Activated CD4-positive, alpha-beta T cell treated with anti-CD3 and anti-CD28 coated beads, Interleukin-2, Interleukin-4, amounts not matched to agents 100 ng/mL and 50 ng/mL, durations not matched to agents 16 hours and 8 hours (primary cell): ENCODE data around the gene MGAT5.
A peak's percentile ranks its signal among the peaks of the same experiment; 100 is the strongest.
"Not testable (repeated sequence)": the region's sequence is repeated elsewhere in the genome, so short reads cannot be mapped to it uniquely, and the experiment has no call there.

ENCODE experiments used
- DNase-seq: peaks from one replicate; pipeline ENCODE4 v3.0.0-alpha.2; 2020; ENCODE audit warnings: low spot score

Gene MGAT5

DNA sequence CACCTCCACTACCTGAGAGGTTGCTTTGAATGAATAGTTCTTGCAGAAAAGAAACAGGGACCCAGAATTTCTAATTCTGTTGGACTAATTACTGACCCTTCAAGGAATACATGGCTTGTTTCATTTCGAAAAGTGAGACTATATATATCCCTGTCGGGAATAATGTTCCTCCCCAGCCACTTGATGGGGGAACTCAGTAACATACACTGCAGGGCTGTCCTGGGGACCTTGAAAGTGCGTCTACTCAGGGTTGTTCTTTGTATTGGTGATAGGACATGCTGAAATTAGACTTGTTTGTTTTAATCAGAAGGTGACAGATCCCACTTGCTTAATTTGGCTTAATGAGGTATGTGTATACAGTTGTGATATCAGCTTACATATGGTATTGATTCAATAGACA, 25.5 kb downstream of the MGAT5 start:
- no peak for DNase-seq

DNA sequence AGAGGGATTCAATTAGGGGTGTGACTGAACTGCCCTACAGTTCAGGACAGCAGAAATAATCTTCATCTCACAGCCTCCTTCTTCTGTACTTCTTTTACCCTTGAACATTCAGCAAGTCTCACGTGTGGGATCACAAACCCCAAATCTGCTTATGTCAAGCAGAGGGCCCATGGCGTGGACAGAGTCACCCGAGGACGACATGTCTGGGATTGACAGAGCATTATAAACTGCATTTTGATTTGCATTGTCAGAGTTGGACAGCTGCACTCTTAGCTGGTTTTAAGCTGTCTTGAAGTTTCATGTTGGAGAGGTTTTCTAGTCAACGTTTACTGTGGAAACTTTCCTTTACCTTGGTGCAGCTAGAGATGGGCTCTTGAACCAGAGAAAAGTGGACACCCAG, 26.4 kb downstream of the MGAT5 start:
- DNase-seq = no peak

DNA sequence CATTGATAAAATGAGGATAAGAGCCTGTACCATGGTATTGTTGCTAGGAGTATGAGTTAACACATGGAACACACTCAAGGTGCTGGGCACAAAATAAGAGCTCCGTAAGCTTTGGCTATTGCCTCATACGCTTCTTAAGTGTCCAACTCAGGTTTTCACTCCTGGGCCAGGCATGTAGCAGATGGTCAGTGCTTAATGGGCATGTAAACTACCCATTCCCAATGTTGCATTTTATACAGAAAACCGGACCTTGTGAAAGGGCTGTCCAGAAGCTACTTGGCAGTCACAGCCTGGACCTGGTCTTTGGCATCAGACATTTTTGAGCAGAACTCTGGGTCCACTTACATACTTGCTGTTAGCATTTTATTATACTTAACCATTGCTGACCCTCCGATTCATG, 26.9 kb downstream of the MGAT5 start:
- DNase-seq = no peak

DNA sequence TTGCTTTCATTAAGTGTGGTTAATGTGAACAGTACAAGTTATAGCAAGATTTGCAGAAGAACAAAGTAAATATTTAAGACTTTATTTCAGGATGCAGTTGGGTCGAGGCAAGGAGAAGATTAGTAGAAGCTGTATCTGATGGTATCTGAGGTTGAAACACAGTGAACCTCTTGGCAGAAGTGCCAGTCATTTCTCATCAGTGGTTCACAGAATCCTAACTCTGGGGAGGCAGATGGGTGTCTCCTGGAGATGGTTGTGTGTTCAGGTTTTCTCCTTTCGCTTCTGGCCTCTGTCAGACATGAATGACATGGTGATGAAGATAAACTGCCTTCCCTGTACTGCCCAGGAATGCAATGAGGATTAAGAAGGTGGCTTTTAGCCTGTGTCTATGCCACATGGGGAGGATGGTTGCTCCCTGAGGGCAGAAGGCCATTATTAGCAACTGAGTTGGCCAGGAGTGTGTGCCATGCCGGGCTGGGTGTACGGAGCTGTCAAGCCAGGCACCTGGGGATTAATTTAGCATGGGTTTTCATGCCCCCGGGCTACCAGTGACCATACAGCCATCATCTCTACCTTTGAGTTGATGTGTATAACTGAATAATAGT, 28.0 kb downstream of the MGAT5 start:
- no peak for DNase-seq

DNA sequence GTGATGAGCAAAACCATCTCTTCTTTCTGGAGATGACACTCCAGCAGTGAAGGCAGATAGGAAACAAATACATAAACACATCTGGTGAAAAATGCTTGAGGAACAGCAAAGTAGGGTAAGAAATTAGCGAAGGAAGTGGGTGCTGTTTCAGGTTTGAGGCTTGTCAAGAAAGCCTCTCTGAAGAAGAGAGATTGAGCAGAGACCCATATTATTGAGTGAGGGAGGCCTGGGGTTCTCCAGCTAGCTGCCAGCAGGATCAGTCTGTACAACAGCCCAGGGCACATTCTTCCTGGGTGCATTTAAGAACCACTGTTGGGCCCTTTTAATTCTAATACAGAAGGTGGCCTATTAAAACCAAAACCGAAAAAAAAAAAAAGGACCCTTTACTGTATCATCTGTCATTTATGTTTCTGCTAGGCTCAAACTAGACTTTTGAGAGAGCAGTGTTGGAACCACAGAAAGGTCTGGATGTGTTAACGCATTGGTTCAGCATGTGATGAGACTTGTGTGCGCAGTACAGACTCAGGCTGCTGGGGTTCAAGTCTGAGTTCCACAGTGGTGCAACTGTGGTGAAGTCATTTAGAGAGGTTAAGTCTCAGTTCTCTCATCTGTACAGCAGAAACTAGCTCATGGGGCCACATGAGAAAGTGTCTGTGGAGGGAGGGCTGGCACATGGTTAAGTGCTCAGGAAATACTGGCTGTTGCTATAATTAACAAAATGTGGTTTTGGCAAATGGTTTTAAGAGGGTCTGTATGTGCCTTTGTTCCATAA, 28.9 kb downstream of the MGAT5 start:
- DNase-seq = peak; percentile 72

DNA sequence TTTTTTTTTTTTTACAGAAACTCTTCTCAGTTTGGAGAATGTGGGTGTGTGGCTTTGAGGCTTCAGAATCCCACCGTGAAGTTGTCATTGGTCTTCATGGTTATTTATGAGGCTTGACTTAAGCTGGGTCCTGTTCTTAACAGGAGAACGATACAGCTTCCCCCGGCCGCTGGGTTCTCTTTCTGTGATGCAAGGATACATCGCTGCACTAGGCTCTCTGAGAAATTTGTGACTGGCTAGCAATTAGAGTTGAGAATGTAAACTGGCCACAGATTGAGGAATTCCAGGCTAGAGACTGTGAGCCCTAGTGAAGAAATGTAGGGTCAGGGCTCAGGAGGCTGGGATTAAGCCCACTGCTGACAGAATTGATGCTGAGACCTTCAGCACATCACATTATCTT, 29.8 kb downstream of the MGAT5 start:
- DNase-seq = no peak

DNA sequence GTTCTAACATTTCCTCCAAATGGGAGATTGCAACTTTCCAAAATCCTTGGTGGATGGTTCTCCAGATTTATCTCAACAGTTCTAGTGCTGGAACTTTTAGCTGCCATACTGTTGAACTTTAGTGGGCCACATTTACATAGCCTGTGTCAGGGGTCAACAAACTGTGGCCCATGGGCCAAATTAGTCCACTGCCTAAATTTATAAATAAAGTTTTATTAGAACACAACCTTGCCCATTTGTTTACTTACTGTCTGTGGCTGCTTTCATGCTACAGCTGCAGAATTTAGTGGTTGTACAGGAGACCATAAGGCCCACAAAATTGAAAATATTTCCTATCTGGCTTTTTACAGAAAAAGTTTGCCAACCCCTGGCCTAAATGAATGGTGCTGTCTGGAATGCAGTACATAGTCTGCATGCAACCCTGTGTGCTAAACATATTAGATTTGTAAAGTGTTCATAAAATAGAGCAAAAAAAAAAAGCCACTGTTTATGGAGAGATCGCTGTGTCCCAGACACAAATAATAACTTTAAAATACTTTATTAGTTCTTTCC, 30.3 kb downstream of the MGAT5 start:
- DNase-seq = no peak

DNA sequence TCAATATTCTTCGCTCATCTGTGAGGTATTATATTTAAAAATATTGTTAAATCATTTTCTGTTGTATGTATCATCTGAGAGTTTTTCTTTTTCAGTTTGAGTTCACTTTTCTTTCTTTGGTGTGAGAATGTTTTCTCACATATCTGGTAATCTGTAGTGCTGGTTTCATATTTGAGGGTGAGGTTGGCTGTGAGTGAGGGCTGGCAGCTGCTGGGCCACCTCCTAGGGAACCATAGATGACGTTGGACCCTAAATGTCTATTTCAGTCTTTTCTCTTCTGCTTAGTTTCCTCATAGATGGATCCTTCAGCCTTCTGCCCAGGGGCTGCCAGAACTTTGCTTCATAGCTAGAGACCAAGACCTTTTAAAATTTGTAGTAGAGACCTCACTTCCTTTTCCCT, 33.5 kb downstream of the MGAT5 start:
- peak; percentile 61 for DNase-seq

DNA sequence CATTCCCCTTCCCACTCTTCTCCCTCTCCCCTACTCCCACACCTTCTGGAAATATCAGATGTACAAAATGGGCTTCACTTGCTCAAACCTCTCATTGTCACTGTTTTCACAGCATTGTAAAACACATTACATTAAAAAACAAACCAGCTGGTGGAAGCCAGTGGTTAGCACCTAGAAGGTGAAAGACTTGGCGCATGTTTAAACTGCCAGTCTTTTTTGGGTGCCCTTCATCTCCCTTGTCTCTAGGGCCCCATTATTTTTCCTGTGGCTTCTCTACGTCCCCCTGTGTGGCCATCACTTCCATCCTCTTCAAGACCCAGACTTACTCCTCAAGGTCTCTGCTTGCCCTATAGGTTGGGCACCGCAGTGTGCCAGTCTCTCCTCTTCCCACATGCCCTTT, 34.9 kb downstream of the MGAT5 start:
- DNase-seq = no peak

DNA sequence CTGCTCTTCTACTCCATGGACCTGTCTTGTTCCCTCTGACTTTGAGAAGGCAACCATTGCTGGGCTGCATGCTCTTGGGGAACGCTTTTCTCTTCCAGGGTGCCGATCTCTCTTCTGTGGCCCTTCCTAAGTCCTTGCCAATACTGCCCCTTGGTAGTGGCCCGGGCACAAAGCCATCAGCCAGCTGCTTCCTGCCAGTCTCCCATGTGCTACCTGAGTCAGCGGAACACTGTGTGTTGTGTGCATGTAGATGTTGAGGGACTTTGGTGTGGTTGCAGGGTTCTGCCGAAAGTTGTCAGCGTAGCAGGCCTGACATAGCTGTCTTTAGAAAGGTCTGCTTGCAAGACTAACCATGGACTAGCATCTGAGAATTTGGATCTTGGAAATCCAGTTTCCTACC, 35.4 kb downstream of the MGAT5 start:
- DNase-seq = no peak

DNA sequence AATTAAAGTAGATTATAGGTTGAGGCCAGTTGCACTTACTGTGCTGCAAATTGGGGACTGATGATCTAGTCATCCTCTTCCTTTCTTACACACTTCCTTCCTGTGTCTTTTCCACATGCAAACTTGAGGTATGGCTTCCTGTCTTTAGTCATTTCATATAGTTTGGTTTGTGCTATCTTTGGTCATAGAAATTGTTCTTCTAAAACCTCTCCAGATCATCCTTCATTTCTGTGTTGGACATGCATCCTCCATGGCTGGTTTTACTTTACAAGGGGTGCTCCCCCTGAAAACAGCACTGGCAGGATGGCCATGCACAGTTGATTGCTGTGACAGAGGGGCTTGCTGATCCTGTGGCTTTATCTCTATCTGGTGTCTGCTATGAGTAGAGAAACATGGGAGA, 36.5 kb downstream of the MGAT5 start:
- DNase-seq = peak; percentile 73

DNA sequence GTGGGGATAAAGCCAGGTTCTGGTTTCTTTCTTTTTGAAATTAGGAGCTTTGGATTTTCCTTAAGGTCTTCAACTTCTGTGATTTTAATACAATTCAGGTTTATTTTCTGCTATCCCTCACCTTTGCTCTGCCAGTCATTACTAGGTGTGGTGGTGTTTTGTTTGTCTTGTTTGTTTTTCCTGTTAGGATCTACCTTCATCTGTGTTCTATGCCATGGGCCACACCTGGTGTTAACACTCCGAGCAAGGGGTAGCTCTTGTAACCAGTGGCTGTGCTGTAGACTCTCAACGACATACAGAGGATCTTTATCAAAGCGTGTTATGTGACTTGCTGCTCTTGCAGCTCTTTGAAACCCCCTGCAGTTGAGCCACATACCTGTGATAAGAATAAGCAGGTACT, 38.6 kb downstream of the MGAT5 start:
- no peak for DNase-seq

DNA sequence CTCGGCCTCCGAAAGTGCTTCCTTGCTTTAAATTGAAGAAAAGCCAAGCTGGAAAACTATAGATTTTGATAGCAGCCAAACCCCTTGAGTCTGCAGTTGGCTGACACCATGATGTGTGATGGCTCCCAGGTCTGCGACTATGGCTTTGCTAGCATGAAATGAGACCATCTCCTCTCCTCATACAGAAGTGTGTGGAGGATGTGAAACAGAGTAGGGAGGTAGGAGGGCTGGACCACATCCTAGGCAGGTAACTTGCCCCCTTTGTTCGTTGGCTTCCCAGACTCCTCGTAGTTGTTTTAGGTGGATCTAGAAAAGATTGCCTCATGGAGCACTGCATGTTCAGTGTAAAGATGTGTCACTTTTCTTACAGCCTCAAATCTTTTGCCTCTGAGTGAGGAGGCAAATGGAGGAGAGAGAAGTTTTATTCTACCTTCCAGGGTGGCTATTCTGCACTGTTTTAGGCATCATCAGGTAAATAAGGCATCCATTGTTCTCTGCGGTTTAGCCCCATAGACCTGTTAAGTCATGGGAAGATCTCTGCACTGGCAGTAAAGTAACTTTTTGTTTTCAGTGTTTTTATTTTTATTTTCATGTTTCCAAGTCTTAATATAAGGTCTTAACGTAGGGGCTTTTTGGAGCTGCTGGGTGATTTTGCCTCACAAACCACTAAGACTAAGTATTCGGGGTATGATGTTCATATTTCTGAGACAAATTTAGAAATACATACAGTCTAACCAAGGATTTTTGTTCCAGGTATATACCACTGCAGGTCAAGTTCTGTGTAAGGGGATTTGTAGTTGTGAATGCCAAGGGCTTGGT, 40.1 kb downstream of the MGAT5 start:
- no peak for DNase-seq

DNA sequence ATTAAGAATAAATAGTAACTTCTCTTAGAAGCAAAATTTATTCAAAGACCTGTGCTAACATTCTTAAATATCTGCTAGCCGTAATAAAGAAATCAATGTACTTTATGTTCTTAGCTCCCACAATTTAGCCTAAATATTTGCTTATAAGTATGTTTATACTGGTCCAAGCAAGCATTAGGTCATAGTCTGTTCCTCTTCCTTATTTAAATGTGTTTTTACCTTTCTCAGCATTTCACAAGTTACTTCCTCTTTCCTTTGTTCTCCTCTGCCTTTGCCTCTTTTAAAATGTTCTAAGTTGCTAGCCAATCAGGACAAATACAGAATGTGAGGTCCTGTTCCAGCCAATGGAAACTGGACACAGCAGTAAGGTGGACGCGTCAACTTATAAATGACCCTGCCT, 40.7 kb downstream of the MGAT5 start:
- not testable (repeated sequence) for DNase-seq

DNA sequence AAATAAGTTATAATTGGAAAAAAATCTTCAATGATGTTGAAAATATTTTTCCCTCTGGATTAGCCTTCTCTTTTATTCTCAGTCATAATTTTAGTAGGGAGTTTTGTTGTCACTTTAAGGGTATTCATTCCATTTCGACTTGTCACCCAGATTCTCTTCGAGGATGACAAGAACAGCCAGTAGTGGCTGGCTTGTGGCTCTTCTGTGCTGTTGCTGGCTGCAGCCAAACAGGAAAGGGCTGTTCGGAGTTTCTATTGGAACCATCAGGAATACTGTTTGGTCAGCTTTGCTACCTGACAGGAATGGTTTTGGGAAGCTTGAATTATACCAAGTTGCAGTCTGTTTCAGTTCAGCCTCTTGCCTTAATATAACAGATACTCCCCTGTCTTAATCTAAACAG, 41.6 kb downstream of the MGAT5 start:
- no peak for DNase-seq

DNA sequence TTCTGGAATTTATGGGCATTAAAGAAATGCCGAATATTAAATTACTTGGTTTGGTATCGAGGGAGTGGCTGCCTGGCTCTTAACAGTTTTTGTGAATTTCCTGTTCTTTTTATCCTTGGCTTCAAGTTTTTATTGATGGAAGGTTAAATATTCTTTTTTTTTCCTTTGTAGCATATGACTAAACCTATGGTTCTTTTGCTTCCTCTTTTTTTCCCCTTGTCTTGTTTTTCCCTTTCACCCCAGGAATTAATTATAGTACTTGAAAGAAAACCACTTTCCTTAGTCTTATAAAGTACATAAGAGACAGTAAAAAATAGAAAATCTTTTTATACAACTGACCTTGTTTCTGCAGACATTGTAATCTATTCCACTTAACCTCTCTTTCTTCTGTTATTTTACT, 42.4 kb downstream of the MGAT5 start:
- no peak for DNase-seq

DNA sequence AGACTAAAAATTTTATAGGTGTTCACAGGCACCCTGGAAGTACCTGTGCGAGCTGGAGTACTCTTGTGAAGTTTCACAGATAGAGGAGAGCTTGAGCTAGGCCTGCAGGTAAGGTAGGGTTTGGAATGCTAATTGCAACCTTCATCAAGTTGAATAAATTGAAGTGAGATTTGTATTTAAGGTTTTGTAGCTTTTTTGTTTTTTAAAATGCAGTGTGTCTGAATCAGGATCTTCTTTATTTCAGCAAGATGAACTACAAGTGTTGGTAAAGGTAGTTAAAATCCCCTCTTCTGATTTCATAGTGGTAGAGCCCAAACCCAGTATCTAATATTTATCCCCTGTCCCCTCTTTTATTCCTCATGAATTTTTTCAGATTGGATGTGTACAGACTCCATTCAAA, 45.5 kb downstream of the MGAT5 start:
- DNase-seq = no peak

DNA sequence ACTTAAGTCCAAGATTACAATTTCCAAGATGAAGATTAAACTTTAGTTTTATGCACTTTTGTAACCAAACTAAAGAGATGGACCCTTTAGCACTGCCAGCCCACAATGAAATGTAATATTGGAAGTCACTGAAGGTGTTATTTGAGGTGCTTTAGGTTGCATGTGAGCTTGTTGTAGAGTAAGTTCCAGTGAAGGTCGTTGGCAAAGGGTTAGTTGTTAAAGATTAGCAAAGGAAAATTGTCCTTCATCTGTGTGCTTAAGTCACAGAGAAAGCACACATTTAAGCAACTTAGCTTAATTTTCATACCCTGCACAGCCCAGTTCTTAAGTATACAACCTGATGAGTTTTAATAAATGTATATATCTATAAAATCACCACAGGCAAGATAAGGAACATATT, 46.7 kb downstream of the MGAT5 start:
- DNase-seq = no peak

DNA sequence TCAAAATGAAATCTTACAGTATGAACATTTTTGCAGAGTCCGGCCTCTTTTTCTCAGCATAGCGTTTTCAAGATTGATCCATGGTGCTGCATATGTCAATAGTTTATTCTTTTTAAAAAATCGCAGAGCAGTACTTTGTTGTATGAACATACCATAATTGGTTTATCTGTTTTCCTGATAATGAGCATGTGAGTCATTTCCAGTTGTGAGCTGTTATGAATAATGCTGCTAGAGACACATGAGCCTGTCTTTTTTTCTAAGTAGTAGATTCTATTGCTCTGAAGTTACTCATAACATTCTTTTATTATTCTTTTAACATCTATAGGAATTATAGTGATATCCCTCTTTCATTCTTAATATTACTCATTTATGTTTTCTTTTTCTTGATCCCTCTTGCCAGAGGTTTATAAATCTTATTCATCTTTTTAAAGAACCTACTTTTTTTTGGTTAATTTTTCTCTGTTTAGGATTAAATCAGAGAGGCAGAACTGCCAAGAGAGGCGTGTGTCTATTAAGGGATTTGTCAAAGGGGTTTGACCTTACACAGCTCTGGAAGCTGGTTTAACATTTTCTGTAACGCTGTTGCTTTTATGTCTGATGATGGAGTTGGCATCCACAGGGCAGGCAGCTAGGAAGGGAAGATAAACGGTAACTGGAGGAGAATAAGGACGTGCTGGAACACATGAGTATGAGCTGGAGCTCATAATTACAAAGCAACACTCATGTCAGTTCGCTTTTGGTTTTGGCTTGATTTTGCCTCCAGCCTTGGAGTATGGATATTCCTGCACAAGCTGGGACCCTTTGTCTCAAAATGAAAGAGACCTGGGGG, 47.4 kb downstream of the MGAT5 start:
- DNase-seq = peak; percentile 62

DNA sequence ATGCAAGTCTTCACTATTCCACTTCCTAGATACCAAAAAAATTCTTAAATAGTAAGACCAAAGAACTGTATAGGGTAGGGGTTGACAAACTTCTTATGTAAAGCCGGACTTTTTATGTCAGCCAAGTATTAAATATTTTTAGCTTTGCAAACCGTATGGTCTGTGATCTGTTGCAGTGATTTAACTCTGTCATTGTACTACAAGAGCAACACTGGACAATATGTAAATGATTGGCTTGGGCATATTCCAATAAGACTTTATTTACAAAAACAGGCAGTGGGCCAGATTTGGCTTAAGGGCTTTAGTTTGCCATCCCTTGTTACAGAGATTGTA, 48.0 kb downstream of the MGAT5 start:
- no peak for DNase-seq

DNA sequence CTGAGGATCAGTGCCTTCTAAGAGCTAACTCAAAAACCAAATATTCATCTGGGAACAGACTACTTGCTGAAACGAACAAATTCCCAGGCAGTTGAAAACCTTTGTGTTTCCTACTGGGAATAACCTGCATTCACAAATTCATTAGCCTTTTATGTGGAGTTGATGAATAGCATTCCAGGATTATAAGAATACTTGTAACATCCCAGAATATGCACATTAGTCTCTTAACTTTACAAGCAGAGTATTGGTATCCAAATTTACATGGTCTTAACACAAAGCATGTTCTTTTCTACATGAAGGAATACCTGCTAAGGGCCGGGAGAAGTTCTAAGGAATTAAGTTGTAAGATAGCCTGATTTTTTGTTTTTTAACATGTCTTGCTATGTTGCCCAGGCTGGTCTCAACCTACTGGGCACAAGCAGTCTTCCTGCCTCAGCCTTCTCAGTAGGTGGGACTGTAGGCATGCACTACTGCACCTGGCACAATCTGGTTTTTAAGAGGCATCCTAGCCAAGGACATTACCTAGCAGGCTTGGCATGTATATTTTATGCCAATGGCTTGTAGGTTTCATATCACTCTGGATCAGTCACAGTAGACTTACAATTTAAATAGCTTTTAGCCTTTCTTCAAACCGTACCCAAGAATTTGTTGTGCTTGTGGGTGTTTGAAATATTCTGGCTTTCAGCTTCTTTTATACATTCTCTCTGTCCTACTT, 50.7 kb downstream of the MGAT5 start:
- DNase-seq = no peak

DNA sequence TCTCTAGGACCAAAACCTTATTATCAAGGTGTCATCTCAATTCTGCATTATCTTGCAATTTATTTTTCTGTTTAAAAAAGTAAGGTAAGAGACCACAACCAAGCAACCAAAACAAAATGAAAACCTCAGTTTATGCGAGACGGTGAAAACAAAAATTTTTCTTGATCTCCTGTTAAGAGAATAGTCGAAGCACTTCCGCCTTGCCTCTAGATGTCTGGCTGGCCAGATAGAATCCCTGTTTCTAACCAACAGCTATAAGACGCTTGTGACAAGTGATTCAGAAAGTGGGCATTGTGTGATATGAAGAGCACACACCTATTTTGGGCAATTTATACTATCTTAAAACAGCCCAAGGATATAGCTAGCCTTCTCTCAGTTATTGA, 51.2 kb downstream of the MGAT5 start:
- DNase-seq = no peak
